ENCODE measurements around the gene SRCAP. TPM values are rescaled to one million over a fixed set of nuclear protein-coding genes. Genes with fewer than 3 reads are reported as not detected.

The SRCAP gene
- total RNA-seq, 2 experiments from 2014 or later, result 58.7 to 69.5 TPM

- Mint-ChIP-seq H3K4me3 (peak overlapping the region; percentile 83), H3K36me3 (ENCODE audit: low read depth) (peaks cover 17% of the 10 kb centered on the region), H3K9me3 (ENCODE audit: low read depth) (no peaks in the 10 kb centered on the region), H3K4me1 (peaks cover 15% of the 10 kb centered on the region), H3K27ac (peak overlapping the region; percentile 93), H3K27me3 (no peaks in the 10 kb centered on the region)
- intact Hi-C loops (cut with DNase I, micrococcal nuclease), result loop anchor here in 1 of 2 experiments (1.0 to 2.0 kb wide), 5 partner anchors 13 to 146 kb away; partner anchors contain the start of genes BCL7C, CFAP119, PHKG2 and RNF40
- peak; percentile 85 for ATAC-seq
- CTCF ChIA-PET, result interaction anchor here (0.7 to 1.4 kb wide), 4 partner anchors 11 to 377 kb away, joined by 3 to 5 read pairs (median 4); no protein-coding TSS in a partner anchor
- POLR2A ChIA-PET, result interaction anchor here (1.4 kb wide), 1 partner anchor 28 kb away, joined by 3 read pairs; the partner anchor contains the start of gene PHKG2
- DNase-seq, result peak; percentile 80
Measured at GRCh38 chr16:30775392-30776188, 76.6 kb downstream of the SRCAP start.

- intact Hi-C loops (cut with DNase I, micrococcal nuclease), result no loop called here
- ChIA-PET POLR2A (interaction anchor here (0.6 kb wide), 1 partner anchor 25 kb away, joined by 3 read pairs; no protein-coding TSS in a partner anchor), CTCF (interaction anchor here (0.5 to 2.7 kb wide), 7 partner anchors 18 to 157 kb away, joined by 3 to 8 read pairs (median 3); no protein-coding TSS in a partner anchor)
- no peak overlapping the region for H3K27ac Mint-ChIP-seq
- H3K4me3 Mint-ChIP-seq, result peak overlapping the region; percentile 83
- no peaks in the 10 kb centered on the region for H3K27me3 Mint-ChIP-seq
- DNase-seq, result no peak
- ATAC-seq, result no peak
- H3K4me1 Mint-ChIP-seq, result peaks cover 15% of the 10 kb centered on the region
- peaks cover 9% of the 10 kb centered on the region for H3K36me3 Mint-ChIP-seq (ENCODE audit: low read depth)
- no peaks in the 10 kb centered on the region for H3K9me3 Mint-ChIP-seq (ENCODE audit: low read depth)
Measured at GRCh38 chr16:30777591-30778297, 78.8 kb downstream of the SRCAP start.

- H3K27ac Mint-ChIP-seq, result no peak overlapping the region
- POLR2A ChIA-PET, result no interaction called here
- H3K36me3 Mint-ChIP-seq (ENCODE audit: low read depth), result peaks cover 11% of the 10 kb centered on the region
- intact Hi-C loops (cut with DNase I, micrococcal nuclease), result no loop called here
- H3K4me1 Mint-ChIP-seq, result peaks cover 15% of the 10 kb centered on the region
- CTCF ChIA-PET, result interaction anchor here (1.1 to 2.7 kb wide), 3 partner anchors 19 to 35 kb away, joined by 3 to 8 read pairs (median 5); no protein-coding TSS in a partner anchor
- H3K9me3 Mint-ChIP-seq (ENCODE audit: low read depth), result no peaks in the 10 kb centered on the region
- no peak overlapping the region for H3K4me3 Mint-ChIP-seq
- ATAC-seq (no peak), DNase-seq (no peak)
- H3K27me3 Mint-ChIP-seq, result no peaks in the 10 kb centered on the region
Measured at GRCh38 chr16:30778549-30779244, 79.7 kb downstream of the SRCAP start.

GRCh38 chr16:30779596-30779995 lies 80.6 kb downstream of the SRCAP start:
- ChIA-PET POLR2A (no interaction called here), CTCF (no interaction called here)
- ATAC-seq (no peak), DNase-seq (no peak)
- Mint-ChIP-seq H3K27me3 (no peaks in the 10 kb centered on the region), H3K36me3 (ENCODE audit: low read depth) (peaks cover 11% of the 10 kb centered on the region), H3K27ac (no peak overlapping the region), H3K4me3 (no peak overlapping the region), H3K9me3 (ENCODE audit: low read depth) (no peaks in the 10 kb centered on the region), H3K4me1 (peaks cover 12% of the 10 kb centered on the region)
- intact Hi-C loops (cut with DNase I, micrococcal nuclease), result no loop called here

GRCh38 chr16:30780021-30780420 lies 81.0 kb downstream of the SRCAP start:
- H3K9me3 Mint-ChIP-seq (ENCODE audit: low read depth), result no peaks in the 10 kb centered on the region
- CTCF ChIA-PET, result no interaction called here

GRCh38 chr16:30780549-30780948 lies 81.6 kb downstream of the SRCAP start:
- Mint-ChIP-seq H3K9me3 (ENCODE audit: low read depth) (no peaks in the 10 kb centered on the region), H3K36me3 (ENCODE audit: low read depth) (peaks cover 9% of the 10 kb centered on the region), H3K27me3 (no peaks in the 10 kb centered on the region), H3K4me3 (no peak overlapping the region), H3K27ac (no peak overlapping the region), H3K4me1 (peaks cover 13% of the 10 kb centered on the region)
- DNase-seq (no peak), ATAC-seq (no peak)
- ChIA-PET CTCF (no interaction called here), POLR2A (no interaction called here)
- intact Hi-C loops (cut with DNase I, micrococcal nuclease), result no loop called here

More at GRCh38 chr16:30780021-30780420, 81.0 kb downstream of the SRCAP start:
- POLR2A ChIA-PET, result no interaction called here
- no peak overlapping the region for H3K4me3 Mint-ChIP-seq
- no peak overlapping the region for H3K27ac Mint-ChIP-seq
- peaks cover 9% of the 10 kb centered on the region for H3K36me3 Mint-ChIP-seq (ENCODE audit: low read depth)
- peaks cover 8% of the 10 kb centered on the region for H3K4me1 Mint-ChIP-seq
- no peaks in the 10 kb centered on the region for H3K27me3 Mint-ChIP-seq
- ATAC-seq, result no peak
- intact Hi-C loops (cut with DNase I, micrococcal nuclease), result no loop called here
- DNase-seq, result no peak

- Mint-ChIP-seq H3K9me3 (ENCODE audit: low read depth) (no peaks in the 10 kb centered on the region), H3K4me3 (no peak overlapping the region), H3K27ac (no peak overlapping the region), H3K4me1 (peaks cover 16% of the 10 kb centered on the region), H3K36me3 (ENCODE audit: low read depth) (peaks cover 7% of the 10 kb centered on the region), H3K27me3 (no peaks in the 10 kb centered on the region)
- ChIA-PET CTCF (interaction anchor here (0.7 to 1.1 kb wide), 3 partner anchors 10 to 603 kb away, joined by 3 to 4 read pairs (median 3); no protein-coding TSS in a partner anchor), POLR2A (no interaction called here)
- ATAC-seq, result no peak
- intact Hi-C loops (cut with DNase I, micrococcal nuclease), result no loop called here
- DNase-seq, result no peak
Measured at GRCh38 chr16:30782486-30783279, 83.7 kb downstream of the SRCAP start.

- POLR2A ChIA-PET, result no interaction called here
- no peak for DNase-seq
- no peak overlapping the region for H3K27ac Mint-ChIP-seq
- CTCF ChIA-PET, result interaction anchor here (0.5 to 1.1 kb wide), 3 partner anchors 9 to 195 kb away, joined by 3 to 4 read pairs (median 4); no protein-coding TSS in a partner anchor
- peaks cover 7% of the 10 kb centered on the region for H3K36me3 Mint-ChIP-seq (ENCODE audit: low read depth)
- H3K27me3 Mint-ChIP-seq, result peaks cover 2% of the 10 kb centered on the region
- H3K4me3 Mint-ChIP-seq, result no peak overlapping the region
- intact Hi-C loops (cut with DNase I, micrococcal nuclease), result no loop called here
- no peaks in the 10 kb centered on the region for H3K9me3 Mint-ChIP-seq (ENCODE audit: low read depth)
- ATAC-seq, result no peak
- H3K4me1 Mint-ChIP-seq, result peaks cover 17% of the 10 kb centered on the region
Measured at GRCh38 chr16:30783280-30784109, 84.5 kb downstream of the SRCAP start.

- ATAC-seq, result no peak
- Mint-ChIP-seq H3K36me3 (ENCODE audit: low read depth) (peaks cover 7% of the 10 kb centered on the region), H3K4me1 (peaks cover 17% of the 10 kb centered on the region), H3K9me3 (ENCODE audit: low read depth) (no peaks in the 10 kb centered on the region), H3K27ac (no peak overlapping the region), H3K27me3 (peaks cover 2% of the 10 kb centered on the region), H3K4me3 (no peak overlapping the region)
- DNase-seq, result no peak
- intact Hi-C loops (cut with DNase I, micrococcal nuclease), result no loop called here
- POLR2A ChIA-PET, result no interaction called here
- CTCF ChIA-PET, result interaction anchor here (0.6 kb wide), 1 partner anchor 150 kb away, joined by 3 read pairs; no protein-coding TSS in a partner anchor
Measured at GRCh38 chr16:30784215-30784614, 85.2 kb downstream of the SRCAP start.

Measured in activated CD4-positive, alpha-beta T cell treated with anti-CD3 and anti-CD28 coated beads for 36 hours (primary cell).